Uterus (tissue), 4 donors: ENCODE measurements around the gene MTFR1L. TPM values are rescaled to one million over a fixed set of nuclear protein-coding genes. Genes with fewer than 3 reads are reported as not detected.
A peak's percentile ranks its signal among the peaks of the same experiment; 100 is the strongest.

Experiments used
- DNase-seq, 2 donors: peaks; one replicate each; pipeline ENCODE4 v3.0.0-alpha.2; 2019 to 2020
- H3K27ac ChIP-seq, 2 donors: fragments of 200-600 bp; sonication (generic); 1 replicate in 1 of 2; 2 replicates in 1 of 2; pipeline ENCODE4 v1.5.1; 2016 to 2018
- H3K27me3 ChIP-seq, 2 donors: fragments of 200-600 bp; sonication (generic); one replicate each; pipeline ENCODE4 v1.5.1; 2018 to 2019; ENCODE audit warnings: control low read depth in 1 of 2
- H3K36me3 ChIP-seq, 2 donors: fragments of 200-600 bp; sonication (generic); one replicate each; pipeline ENCODE4 v1.5.1; 2019; ENCODE audit warnings: control low read depth in 1 of 2
- H3K4me1 ChIP-seq, 2 donors: fragments of 200-600 bp; sonication (generic); one replicate each; pipeline ENCODE4 v1.5.1; 2018 to 2019; ENCODE audit warnings: control low read depth in 1 of 2
- H3K4me3 ChIP-seq, 2 donors: fragments of 200-600 bp; sonication (generic); 1 replicate in 1 of 2; 2 replicates in 1 of 2; pipeline ENCODE4 v1.5.1; 2018 to 2019; ENCODE audit warnings: mild to moderate bottlenecking in 1 of 2
- H3K9me3 ChIP-seq, 2 donors: fragments of 200-600 bp; sonication (generic); one replicate each; pipeline ENCODE4 v1.5.1; 2019; ENCODE audit warnings: control low read depth in 1 of 2
- POLR2A ChIP-seq, 2 donors: fragments of 450-650 bp; IDR thresholded peaks; one replicate each; pipeline ENCODE4 v1.6.1; 2016; ENCODE audit warnings: antibody characterized with exemption in 2 of 2, mild to moderate bottlenecking in 1 of 2, moderate library complexity in 1 of 2
- intact Hi-C: fragments of 100-400 bp; cut with DNase I; formaldehyde crosslinking; loops from one replicate; pipeline ENCODE4 v1.15.1; 2023; ENCODE audit warnings: low total_unique reads
- total RNA-seq, 4 donors: library from RNA; depleted of rRNA in 3 of 4; stranded (reverse); fragments of >200 nt in 3 of 4; gene quantifications; one replicate each; pipeline versions ENCODE4 v1.1.0 to v1.2.4, GENCODE V29; 2014 to 2023
- TF ChIP-seq, protein P1 (sequence below), 4 experiments: fragments of 200-600 bp in 2 of 4; fragments of 450-650 bp in 2 of 4; sonication (generic) in 2 of 4; IDR thresholded peaks; one replicate each; pipeline ENCODE4 v1.5.1; 2016 to 2019; ENCODE audit warnings: antibody characterized with exemption in 4 of 4, mild to moderate bottlenecking in 2 of 4, moderate library complexity in 1 of 4
- donor health status: DM: yes; HTN: yes; CAD: no.

Gene MTFR1L
- total RNA-seq, 4 donors from 2014 or later, result 51.5 to 106 (median 63.7) TPM

DNA sequence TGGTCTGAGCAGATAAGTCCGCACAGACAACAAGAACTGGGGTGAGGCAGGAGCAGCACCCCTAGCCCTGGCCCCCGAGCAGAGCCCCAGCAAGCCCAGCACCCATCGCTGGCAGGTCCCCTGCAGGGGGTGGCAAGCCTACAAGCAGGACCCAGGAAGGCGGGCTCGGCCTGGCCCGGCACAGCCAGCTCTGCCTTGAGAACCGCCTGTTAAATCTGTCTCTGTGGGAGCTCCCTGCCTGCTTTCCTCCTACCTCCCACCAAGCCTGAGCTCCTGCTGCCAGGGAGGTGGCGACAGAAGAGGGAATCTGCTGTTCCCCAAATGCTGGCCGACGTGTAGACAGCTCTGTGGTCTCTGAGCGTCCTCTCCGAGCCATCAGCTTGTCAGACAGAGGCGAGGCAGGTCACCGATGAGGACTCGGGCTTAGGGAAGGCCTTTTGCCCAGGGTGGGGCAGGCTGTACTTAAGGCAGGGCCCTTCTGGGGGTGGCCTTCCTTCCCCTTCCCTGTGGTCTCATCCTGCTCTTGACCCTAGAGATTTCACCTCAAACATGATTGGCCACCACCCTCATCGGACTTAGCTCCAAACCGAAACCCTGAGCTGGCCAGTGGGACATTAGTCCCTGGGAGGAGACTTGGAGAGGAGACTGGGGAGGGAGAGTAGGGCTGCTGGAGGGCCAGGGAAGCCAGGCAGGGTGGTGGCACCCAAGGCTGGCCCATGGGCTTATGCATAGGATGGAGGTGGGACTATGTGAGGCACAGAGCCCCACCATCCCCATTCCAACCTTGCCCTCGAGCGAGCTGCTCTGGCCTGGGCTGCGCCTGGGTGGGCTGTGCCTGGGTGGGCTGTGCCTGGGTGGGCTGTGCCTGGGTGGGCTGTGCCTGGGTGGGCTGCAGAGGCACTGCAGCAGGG, 12.0 kb upstream of the MTFR1L start:
- TF ChIP-seq, protein P1, sequence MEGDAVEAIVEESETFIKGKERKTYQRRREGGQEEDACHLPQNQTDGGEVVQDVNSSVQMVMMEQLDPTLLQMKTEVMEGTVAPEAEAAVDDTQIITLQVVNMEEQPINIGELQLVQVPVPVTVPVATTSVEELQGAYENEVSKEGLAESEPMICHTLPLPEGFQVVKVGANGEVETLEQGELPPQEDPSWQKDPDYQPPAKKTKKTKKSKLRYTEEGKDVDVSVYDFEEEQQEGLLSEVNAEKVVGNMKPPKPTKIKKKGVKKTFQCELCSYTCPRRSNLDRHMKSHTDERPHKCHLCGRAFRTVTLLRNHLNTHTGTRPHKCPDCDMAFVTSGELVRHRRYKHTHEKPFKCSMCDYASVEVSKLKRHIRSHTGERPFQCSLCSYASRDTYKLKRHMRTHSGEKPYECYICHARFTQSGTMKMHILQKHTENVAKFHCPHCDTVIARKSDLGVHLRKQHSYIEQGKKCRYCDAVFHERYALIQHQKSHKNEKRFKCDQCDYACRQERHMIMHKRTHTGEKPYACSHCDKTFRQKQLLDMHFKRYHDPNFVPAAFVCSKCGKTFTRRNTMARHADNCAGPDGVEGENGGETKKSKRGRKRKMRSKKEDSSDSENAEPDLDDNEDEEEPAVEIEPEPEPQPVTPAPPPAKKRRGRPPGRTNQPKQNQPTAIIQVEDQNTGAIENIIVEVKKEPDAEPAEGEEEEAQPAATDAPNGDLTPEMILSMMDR (IDR thresholded peaks at IDR 0.05), result no peak
- TF ChIP-seq POLR2A (IDR thresholded peaks at IDR 0.05), result no peak
- intact Hi-C loops, result no loop called here
- Histone ChIP-seq H3K9me3 (no peaks in the 10 kb centered on the region), H3K36me3 (no peaks in the 10 kb centered on the region), H3K4me3 (no peak overlapping the region), H3K4me1 (peaks cover 0 to 5% of the 10 kb centered on the region in 2 donors), H3K27me3 (no peaks in the 10 kb centered on the region), H3K27ac (peak overlapping the region in 1 of 2 donors; percentile 66)
- no peak for DNase-seq

DNA sequence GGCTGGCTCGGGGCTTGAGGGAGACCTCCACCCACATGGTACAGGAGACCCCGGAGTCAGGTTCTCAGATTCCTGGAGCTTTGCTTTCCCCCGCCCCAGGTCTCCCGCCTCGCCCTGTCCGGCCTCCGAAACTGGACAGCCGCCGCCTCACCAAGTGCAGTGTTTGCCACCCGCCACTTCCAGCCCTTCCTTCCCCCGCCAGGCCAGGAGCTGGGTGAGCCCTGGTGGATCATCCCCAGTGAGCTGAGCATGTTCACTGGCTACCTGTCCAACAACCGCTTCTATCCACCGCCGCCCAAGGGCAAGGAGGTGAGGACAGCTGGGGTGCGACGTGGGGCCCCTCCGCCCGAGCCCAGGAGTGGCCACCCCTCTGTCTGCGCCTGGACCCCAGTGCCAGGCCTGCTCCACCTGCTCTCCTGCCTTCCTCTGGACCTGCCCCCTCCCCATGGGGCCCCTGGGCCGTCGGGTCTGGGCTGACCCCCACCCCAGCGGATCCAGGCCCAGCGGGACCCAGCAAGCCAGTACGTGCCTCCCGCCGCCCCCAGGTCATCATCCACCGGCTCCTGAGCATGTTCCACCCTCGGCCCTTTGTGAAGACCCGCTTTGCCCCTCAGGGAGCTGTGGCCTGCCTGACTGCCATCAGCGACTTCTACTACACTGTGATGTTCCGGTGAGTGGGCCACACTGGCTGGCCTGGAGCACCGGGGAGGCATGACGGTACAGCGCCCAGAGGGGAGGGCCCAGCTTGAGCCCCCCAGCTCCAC, 11.1 kb upstream of the MTFR1L start:
- TF ChIP-seq, protein P1 (IDR thresholded peaks at IDR 0.05), result no peak
- no peak for TF ChIP-seq POLR2A (IDR thresholded peaks at IDR 0.05)
- H3K36me3 ChIP-seq, result no peaks in the 10 kb centered on the region
- no peak for DNase-seq
- H3K4me1 ChIP-seq, result peaks cover 0 to 5% of the 10 kb centered on the region in 2 donors
- no peak overlapping the region for H3K4me3 ChIP-seq
- no peak overlapping the region for H3K27ac ChIP-seq
- H3K9me3 ChIP-seq, result no peaks in the 10 kb centered on the region
- intact Hi-C loops, result no loop called here
- no peaks in the 10 kb centered on the region for H3K27me3 ChIP-seq

DNA sequence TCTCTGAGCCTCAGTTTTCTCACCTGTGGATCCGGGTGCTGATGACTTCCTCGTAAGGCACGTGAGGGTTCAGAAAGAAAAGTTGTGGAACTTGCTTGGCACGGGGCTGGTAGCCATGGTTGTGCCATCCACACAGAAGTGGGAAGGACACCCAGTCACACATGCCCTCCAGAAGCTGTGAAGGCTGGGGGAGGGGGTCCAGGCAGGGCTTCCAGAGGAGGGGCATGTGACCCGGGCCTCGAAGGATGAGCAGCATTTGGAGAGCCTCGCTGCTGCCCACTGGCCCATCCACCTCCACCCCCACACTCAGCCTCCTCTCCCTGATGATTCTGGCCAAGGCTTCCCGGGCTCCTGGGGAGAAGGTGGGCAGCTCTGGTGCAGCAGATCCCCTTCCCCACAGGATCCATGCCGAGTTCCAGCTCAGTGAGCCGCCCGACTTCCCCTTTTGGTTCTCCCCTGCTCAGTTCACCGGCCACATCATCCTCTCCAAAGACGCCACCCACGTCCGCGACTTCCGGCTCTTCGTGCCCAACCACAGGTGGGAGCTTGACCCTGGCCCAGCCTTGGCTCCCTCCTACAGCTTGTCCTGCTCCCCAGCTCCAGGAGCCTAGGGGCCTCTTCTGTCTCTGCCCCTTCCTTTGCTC, 10.3 kb upstream of the MTFR1L start:
- H3K4me1 ChIP-seq, result peaks cover 0 to 5% of the 10 kb centered on the region in 2 donors
- no peaks in the 10 kb centered on the region for H3K27me3 ChIP-seq
- no peaks in the 10 kb centered on the region for H3K9me3 ChIP-seq
- H3K27ac ChIP-seq, result peak overlapping the region in 1 of 2 donors; percentile 25
- DNase-seq, result no peak
- H3K36me3 ChIP-seq, result no peaks in the 10 kb centered on the region
- no peak overlapping the region for H3K4me3 ChIP-seq
- no peak for TF ChIP-seq POLR2A (IDR thresholded peaks at IDR 0.05)
- TF ChIP-seq, protein P1 (IDR thresholded peaks at IDR 0.05), result no peak
- intact Hi-C loops, result no loop called here

DNA sequence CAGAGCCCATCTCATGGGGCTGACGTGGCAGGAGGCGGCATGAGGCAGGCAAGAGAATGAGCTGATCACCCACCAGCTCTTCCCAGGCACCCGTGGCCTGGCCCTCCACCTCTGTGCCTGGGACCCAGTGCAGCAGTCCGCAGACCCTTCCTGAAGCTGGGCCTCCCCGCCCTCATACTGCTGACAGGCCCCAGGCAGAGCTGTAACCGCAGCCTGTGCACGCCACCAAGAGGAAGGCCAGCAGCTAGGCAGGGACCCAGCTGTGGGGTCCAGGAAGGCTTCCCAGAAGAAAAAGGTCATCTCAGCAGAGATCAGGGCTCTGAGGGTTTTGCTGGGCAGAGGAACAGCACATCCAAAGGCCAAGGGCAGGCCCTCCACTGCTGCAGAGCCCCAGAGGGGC, 9.8 kb upstream of the MTFR1L start:
- DNase-seq, result no peak
- intact Hi-C loops, result loop anchor here (5.0 kb wide), 1 partner anchor 203 kb away; no protein-coding TSS in a partner anchor
- Histone ChIP-seq H3K4me3 (no peak overlapping the region), H3K27me3 (no peaks in the 10 kb centered on the region), H3K36me3 (no peaks in the 10 kb centered on the region), H3K27ac (peak overlapping the region in 1 of 2 donors; percentile 25), H3K9me3 (no peaks in the 10 kb centered on the region), H3K4me1 (peaks cover 0 to 5% of the 10 kb centered on the region in 2 donors)
- TF ChIP-seq POLR2A (IDR thresholded peaks at IDR 0.05), result no peak
- TF ChIP-seq, protein P1 (IDR thresholded peaks at IDR 0.05), result no peak
